ENCODE data around the gene RIMKLA. TPM values are rescaled to one million over a fixed set of nuclear protein-coding genes. Genes with fewer than 3 reads are reported as not detected.

RIMKLA gene
- total RNA-seq, 1 experiment from 2014 or later, result 8.3 TPM

DNA sequence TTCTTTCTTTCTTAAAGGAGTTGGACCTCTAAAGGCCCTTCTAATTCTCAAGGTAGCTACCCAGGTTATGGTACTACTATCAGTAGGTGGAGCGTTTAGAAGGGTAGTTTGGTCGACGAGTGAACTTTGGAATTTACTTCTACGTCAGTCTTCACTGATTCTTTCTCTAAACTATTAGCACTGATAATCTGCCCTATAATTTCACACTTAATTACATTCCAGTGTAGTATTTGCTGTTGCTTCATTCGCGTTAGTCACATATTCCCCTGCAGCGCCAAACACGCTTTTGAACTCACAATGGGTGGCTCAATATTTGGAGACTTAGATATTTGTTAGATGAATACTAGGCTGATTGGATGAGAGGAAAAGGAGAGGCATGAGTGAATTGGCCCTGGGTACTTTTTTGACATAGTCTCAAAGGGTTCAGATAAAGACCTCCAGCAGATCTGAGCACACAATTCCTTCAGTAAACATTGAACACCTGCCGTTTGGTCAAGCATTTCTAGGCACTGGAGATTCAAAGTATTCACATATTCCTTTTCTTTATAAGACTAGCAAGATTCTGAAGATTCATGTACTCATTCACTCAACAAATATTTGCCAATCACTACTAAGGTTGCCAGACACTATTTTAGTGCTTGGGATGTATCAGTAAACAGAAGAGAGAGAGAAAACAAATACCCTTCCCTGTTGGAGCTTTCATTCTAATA lies 44.6 kb upstream of the RIMKLA start:
- TF ChIP-seq TEAD4 (CRISPR knock-in tag; IDR thresholded peaks at IDR 0.05) (no peak), FOXJ3 (CRISPR knock-in tag; IDR thresholded peaks at IDR 0.05; ENCODE audit: borderline replicate concordance) (no peak), TCF7 (CRISPR knock-in tag; IDR thresholded peaks at IDR 0.05; ENCODE audit: low read depth) (no peak), MXD4 (CRISPR knock-in tag; IDR thresholded peaks at IDR 0.05; ENCODE audit: borderline replicate concordance) (no peak), E2F1 (CRISPR knock-in tag; IDR thresholded peaks at IDR 0.05) (no peak), MYBL2 (CRISPR knock-in tag; IDR thresholded peaks at IDR 0.05) (no peak), E2F4 (CRISPR knock-in tag; IDR thresholded peaks at IDR 0.05; ENCODE audit: borderline replicate concordance, low read depth) (no peak), KAT7 (CRISPR knock-in tag; IDR thresholded peaks at IDR 0.05; ENCODE audit: borderline replicate concordance) (no peak), ZNF138 (CRISPR knock-in tag; conservative IDR thresholded peaks at IDR 0.05) (no peak)
- TF ChIP-seq, protein P1, sequence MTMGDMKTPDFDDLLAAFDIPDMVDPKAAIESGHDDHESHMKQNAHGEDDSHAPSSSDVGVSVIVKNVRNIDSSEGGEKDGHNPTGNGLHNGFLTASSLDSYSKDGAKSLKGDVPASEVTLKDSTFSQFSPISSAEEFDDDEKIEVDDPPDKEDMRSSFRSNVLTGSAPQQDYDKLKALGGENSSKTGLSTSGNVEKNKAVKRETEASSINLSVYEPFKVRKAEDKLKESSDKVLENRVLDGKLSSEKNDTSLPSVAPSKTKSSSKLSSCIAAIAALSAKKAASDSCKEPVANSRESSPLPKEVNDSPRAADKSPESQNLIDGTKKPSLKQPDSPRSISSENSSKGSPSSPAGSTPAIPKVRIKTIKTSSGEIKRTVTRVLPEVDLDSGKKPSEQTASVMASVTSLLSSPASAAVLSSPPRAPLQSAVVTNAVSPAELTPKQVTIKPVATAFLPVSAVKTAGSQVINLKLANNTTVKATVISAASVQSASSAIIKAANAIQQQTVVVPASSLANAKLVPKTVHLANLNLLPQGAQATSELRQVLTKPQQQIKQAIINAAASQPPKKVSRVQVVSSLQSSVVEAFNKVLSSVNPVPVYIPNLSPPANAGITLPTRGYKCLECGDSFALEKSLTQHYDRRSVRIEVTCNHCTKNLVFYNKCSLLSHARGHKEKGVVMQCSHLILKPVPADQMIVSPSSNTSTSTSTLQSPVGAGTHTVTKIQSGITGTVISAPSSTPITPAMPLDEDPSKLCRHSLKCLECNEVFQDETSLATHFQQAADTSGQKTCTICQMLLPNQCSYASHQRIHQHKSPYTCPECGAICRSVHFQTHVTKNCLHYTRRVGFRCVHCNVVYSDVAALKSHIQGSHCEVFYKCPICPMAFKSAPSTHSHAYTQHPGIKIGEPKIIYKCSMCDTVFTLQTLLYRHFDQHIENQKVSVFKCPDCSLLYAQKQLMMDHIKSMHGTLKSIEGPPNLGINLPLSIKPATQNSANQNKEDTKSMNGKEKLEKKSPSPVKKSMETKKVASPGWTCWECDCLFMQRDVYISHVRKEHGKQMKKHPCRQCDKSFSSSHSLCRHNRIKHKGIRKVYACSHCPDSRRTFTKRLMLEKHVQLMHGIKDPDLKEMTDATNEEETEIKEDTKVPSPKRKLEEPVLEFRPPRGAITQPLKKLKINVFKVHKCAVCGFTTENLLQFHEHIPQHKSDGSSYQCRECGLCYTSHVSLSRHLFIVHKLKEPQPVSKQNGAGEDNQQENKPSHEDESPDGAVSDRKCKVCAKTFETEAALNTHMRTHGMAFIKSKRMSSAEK (CRISPR knock-in tag; IDR thresholded peaks at IDR 0.05; ENCODE audit: borderline replicate concordance), result no peak
- no peaks in the 10 kb centered on the region for H3K9me3 Mint-ChIP-seq
- ATAC-seq (no peak; the same call in 1 of the 2 replicates), DNase-seq (ENCODE audit: low spot score) (no peak)
- no peaks in the 10 kb centered on the region for H3K36me3 Mint-ChIP-seq
- peak overlapping the region; percentile 82 for H3K4me3 Mint-ChIP-seq
- CTCF ChIA-PET, result interaction anchor here (0.7 kb wide), 1 partner anchor 130 kb away, joined by 3 read pairs; no protein-coding TSS in a partner anchor
- H3K27ac Mint-ChIP-seq, result peak overlapping the region; percentile 94
- POLR2A ChIA-PET, result interaction anchor here (0.6 to 0.8 kb wide), 2 partner anchors 404 to 1421 kb away, joined by 3 to 10 read pairs; partner anchors contain the start of gene CLDN19
- H3K4me1 Mint-ChIP-seq, result peaks cover 48% of the 10 kb centered on the region
- no peaks in the 10 kb centered on the region for H3K27me3 Mint-ChIP-seq (ENCODE audit: low read depth)

- CTCF ChIA-PET, result no interaction called here
Observed at GRCh38 chr1:42336978-42337377, 43.6 kb upstream of the RIMKLA start.

More at GRCh38 chr1:42336978-42337377, 43.6 kb upstream of the RIMKLA start:
- peak overlapping the region; percentile 12 for H3K27ac Mint-ChIP-seq
- H3K4me3 Mint-ChIP-seq, result 0 out of 2 replicates have a peak overlapping the region, but pooled peaks have one; percentile 82
- H3K4me1 Mint-ChIP-seq, result peaks cover 50% of the 10 kb centered on the region
- H3K9me3 Mint-ChIP-seq, result no peaks in the 10 kb centered on the region
- no peak for TF ChIP-seq TCF7 (CRISPR knock-in tag; IDR thresholded peaks at IDR 0.05; ENCODE audit: low read depth)
- TF ChIP-seq, protein P2, sequence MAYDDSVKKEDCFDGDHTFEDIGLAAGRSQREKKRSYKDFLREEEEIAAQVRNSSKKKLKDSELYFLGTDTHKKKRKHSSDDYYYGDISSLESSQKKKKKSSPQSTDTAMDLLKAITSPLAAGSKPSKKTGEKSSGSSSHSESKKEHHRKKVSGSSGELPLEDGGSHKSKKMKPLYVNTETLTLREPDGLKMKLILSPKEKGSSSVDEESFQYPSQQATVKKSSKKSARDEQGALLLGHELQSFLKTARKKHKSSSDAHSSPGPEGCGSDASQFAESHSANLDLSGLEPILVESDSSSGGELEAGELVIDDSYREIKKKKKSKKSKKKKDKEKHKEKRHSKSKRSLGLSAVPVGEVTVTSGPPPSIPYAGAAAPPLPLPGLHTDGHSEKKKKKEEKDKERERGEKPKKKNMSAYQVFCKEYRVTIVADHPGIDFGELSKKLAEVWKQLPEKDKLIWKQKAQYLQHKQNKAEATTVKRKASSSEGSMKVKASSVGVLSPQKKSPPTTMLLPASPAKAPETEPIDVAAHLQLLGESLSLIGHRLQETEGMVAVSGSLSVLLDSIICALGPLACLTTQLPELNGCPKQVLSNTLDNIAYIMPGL (CRISPR knock-in tag; IDR thresholded peaks at IDR 0.05), result no peak
- TF ChIP-seq, protein P3, sequence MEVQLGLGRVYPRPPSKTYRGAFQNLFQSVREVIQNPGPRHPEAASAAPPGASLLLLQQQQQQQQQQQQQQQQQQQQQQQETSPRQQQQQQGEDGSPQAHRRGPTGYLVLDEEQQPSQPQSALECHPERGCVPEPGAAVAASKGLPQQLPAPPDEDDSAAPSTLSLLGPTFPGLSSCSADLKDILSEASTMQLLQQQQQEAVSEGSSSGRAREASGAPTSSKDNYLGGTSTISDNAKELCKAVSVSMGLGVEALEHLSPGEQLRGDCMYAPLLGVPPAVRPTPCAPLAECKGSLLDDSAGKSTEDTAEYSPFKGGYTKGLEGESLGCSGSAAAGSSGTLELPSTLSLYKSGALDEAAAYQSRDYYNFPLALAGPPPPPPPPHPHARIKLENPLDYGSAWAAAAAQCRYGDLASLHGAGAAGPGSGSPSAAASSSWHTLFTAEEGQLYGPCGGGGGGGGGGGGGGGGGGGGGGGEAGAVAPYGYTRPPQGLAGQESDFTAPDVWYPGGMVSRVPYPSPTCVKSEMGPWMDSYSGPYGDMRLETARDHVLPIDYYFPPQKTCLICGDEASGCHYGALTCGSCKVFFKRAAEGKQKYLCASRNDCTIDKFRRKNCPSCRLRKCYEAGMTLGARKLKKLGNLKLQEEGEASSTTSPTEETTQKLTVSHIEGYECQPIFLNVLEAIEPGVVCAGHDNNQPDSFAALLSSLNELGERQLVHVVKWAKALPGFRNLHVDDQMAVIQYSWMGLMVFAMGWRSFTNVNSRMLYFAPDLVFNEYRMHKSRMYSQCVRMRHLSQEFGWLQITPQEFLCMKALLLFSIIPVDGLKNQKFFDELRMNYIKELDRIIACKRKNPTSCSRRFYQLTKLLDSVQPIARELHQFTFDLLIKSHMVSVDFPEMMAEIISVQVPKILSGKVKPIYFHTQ (CRISPR knock-in tag; IDR thresholded peaks at IDR 0.05), result no peak
- no peak for TF ChIP-seq ZNF512 (CRISPR knock-in tag; IDR thresholded peaks at IDR 0.05; ENCODE audit: borderline replicate concordance)
- TF ChIP-seq SMAD4 (CRISPR knock-in tag; IDR thresholded peaks at IDR 0.05), result no peak
- TF ChIP-seq, protein P4, sequence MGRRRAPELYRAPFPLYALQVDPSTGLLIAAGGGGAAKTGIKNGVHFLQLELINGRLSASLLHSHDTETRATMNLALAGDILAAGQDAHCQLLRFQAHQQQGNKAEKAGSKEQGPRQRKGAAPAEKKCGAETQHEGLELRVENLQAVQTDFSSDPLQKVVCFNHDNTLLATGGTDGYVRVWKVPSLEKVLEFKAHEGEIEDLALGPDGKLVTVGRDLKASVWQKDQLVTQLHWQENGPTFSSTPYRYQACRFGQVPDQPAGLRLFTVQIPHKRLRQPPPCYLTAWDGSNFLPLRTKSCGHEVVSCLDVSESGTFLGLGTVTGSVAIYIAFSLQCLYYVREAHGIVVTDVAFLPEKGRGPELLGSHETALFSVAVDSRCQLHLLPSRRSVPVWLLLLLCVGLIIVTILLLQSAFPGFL (CRISPR knock-in tag; IDR thresholded peaks at IDR 0.05; ENCODE audit: borderline replicate concordance), result no peak
- TF ChIP-seq MXD4 (CRISPR knock-in tag; IDR thresholded peaks at IDR 0.05; ENCODE audit: borderline replicate concordance), result no peak
- no peak for TF ChIP-seq ZNF423 (CRISPR knock-in tag; IDR thresholded peaks at IDR 0.05)
- no peak for TF ChIP-seq GABPB1 (CRISPR knock-in tag; IDR thresholded peaks at IDR 0.05)
- ATAC-seq (no peak), DNase-seq (ENCODE audit: low spot score) (no peak)
- H3K36me3 Mint-ChIP-seq, result no peaks in the 10 kb centered on the region
- POLR2A ChIA-PET, result no interaction called here
- no peaks in the 10 kb centered on the region for H3K27me3 Mint-ChIP-seq (ENCODE audit: low read depth)

All from WTC11 (cell line).